Measurements from ENCODE around the gene BEST3. TPM values are rescaled to one million over a fixed set of nuclear protein-coding genes. Genes with fewer than 3 reads are reported as not detected.

BEST3 gene
- total and polyA plus RNA-seq, 2 experiments from 2014 or later, result not detected

DNA sequence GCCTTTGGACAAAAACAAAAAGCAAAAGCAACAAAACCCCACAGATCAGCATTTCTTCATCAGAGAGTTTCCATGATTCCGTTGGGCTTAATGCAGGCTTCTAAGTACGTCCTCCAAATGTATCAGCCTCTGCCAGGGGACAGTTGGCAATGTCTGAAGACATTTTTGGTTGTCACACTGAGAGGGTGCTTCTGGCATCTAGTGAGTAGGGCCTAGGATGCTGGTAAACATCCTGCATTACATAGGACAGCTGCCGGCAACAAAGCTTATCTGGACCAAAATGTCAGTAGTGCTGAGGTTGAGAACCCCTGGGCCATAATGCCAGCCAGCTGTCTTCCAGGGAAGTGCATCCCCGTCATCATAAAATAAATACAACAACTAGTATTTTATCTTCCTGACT is 79.0 kb downstream of the BEST3 start:
- Histone ChIP-seq H3K9me2 (ENCODE audit: insufficient read depth) (peaks cover 13% of the 10 kb centered on the region; the same call in 1 of the 2 replicates), H3K36me3 (ENCODE audit: insufficient read depth) (no peaks in the 10 kb centered on the region), H3K79me2 (replicated peaks; ENCODE audit: insufficient read depth) (no peaks in the 10 kb centered on the region), H3K27me3 (ENCODE audit: insufficient read depth) (no peaks in the 10 kb centered on the region), H3K4me2 (no peak overlapping the region), H3K4me1 (ENCODE audit: insufficient read depth) (no peaks in the 10 kb centered on the region), H2AFZ (peak overlapping the region; percentile 66; the same call in 1 of the 2 replicates), H3F3A (replicated peaks; ENCODE audit: low read depth) (no peaks in the 10 kb centered on the region), H3K27ac (ENCODE audit: low read depth) (no peak overlapping the region), H3K4me3 (no peak overlapping the region), H4K20me1 (replicated peaks; ENCODE audit: insufficient read depth) (no peaks in the 10 kb centered on the region)
- H3K27me3 Mint-ChIP-seq (ENCODE audit: insufficient read depth, low read depth, poor library complexity), result peaks cover 4% of the 10 kb centered on the region
- H3K4me1 Mint-ChIP-seq, result no peaks in the 10 kb centered on the region
- no peaks in the 10 kb centered on the region for H3K9me3 Mint-ChIP-seq
- no peak overlapping the region for H3K4me3 Mint-ChIP-seq
- DNase-seq (ENCODE audit: low spot score), result no peak
- TF ChIP-seq NANOG (IDR thresholded peaks at IDR 0.05; ENCODE audit: borderline replicate concordance), result no peak
- TF ChIP-seq POLR2AphosphoS5 (IDR thresholded peaks at IDR 0.05; ENCODE audit: low read depth), result no peak
- TF ChIP-seq, protein P1, sequence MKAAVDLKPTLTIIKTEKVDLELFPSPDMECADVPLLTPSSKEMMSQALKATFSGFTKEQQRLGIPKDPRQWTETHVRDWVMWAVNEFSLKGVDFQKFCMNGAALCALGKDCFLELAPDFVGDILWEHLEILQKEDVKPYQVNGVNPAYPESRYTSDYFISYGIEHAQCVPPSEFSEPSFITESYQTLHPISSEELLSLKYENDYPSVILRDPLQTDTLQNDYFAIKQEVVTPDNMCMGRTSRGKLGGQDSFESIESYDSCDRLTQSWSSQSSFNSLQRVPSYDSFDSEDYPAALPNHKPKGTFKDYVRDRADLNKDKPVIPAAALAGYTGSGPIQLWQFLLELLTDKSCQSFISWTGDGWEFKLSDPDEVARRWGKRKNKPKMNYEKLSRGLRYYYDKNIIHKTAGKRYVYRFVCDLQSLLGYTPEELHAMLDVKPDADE (IDR thresholded peaks at IDR 0.05), result no peak
- TF ChIP-seq CREB1 (CRISPR knock-in tag; IDR thresholded peaks at IDR 0.05; ENCODE audit: low read depth), result no peak
- TF ChIP-seq STAT1 (IDR thresholded peaks at IDR 0.05; ENCODE audit: unreplicated experiment), result no peak
- no peak for TF ChIP-seq JUNB (IDR thresholded peaks at IDR 0.05; ENCODE audit: unreplicated experiment)
- TF ChIP-seq EZH2phosphoT487 (IDR thresholded peaks at IDR 0.05; ENCODE audit: unreplicated experiment), result no peak
- no peak overlapping the region for H3K27ac Mint-ChIP-seq
- no peak for ATAC-seq
- H3K36me3 Mint-ChIP-seq (ENCODE audit: low read depth), result no peaks in the 10 kb centered on the region

DNA sequence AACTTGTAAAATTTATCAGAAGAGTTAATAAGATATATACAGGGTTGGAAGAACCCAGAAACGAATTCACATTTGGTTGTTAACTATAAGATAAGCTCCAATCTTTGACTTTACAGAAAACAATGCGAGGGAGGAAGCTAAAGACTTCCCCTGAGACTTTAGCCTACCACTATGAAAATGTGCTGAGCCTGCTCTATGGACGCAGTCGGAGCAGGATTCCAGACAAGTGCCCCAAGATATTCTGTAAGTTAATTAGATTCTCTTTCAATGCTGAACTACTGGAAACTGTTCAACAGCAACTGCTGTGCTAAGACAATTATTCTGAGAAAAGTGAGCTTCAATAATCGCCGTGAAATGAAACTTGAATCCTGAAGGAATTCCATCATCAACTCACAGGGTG is 80.1 kb downstream of the BEST3 start:
- Histone ChIP-seq H3K36me3 (ENCODE audit: insufficient read depth) (no peaks in the 10 kb centered on the region), H3K27me3 (ENCODE audit: insufficient read depth) (no peaks in the 10 kb centered on the region), H3K27ac (ENCODE audit: low read depth) (no peak overlapping the region), H3K79me2 (replicated peaks; ENCODE audit: insufficient read depth) (no peaks in the 10 kb centered on the region), H3F3A (replicated peaks; ENCODE audit: low read depth) (no peaks in the 10 kb centered on the region), H4K20me1 (replicated peaks; ENCODE audit: insufficient read depth) (no peaks in the 10 kb centered on the region), H3K4me1 (ENCODE audit: insufficient read depth) (no peaks in the 10 kb centered on the region), H3K9me2 (ENCODE audit: insufficient read depth) (peaks cover 13% of the 10 kb centered on the region; the same call in 1 of the 2 replicates), H3K4me3 (no peak overlapping the region), H2AFZ (no peak overlapping the region), H3K4me2 (no peak overlapping the region)
- no peaks in the 10 kb centered on the region for H3K4me1 Mint-ChIP-seq
- no peaks in the 10 kb centered on the region for H3K9me3 Mint-ChIP-seq
- no peak overlapping the region for H3K27ac Mint-ChIP-seq
- H3K27me3 Mint-ChIP-seq (ENCODE audit: insufficient read depth, low read depth, poor library complexity), result peaks cover 2% of the 10 kb centered on the region
- no peaks in the 10 kb centered on the region for H3K36me3 Mint-ChIP-seq (ENCODE audit: low read depth)
- DNase-seq (ENCODE audit: low spot score), result no peak
- ATAC-seq, result no peak
- H3K4me3 Mint-ChIP-seq, result no peak overlapping the region
- TF ChIP-seq, protein P2, sequence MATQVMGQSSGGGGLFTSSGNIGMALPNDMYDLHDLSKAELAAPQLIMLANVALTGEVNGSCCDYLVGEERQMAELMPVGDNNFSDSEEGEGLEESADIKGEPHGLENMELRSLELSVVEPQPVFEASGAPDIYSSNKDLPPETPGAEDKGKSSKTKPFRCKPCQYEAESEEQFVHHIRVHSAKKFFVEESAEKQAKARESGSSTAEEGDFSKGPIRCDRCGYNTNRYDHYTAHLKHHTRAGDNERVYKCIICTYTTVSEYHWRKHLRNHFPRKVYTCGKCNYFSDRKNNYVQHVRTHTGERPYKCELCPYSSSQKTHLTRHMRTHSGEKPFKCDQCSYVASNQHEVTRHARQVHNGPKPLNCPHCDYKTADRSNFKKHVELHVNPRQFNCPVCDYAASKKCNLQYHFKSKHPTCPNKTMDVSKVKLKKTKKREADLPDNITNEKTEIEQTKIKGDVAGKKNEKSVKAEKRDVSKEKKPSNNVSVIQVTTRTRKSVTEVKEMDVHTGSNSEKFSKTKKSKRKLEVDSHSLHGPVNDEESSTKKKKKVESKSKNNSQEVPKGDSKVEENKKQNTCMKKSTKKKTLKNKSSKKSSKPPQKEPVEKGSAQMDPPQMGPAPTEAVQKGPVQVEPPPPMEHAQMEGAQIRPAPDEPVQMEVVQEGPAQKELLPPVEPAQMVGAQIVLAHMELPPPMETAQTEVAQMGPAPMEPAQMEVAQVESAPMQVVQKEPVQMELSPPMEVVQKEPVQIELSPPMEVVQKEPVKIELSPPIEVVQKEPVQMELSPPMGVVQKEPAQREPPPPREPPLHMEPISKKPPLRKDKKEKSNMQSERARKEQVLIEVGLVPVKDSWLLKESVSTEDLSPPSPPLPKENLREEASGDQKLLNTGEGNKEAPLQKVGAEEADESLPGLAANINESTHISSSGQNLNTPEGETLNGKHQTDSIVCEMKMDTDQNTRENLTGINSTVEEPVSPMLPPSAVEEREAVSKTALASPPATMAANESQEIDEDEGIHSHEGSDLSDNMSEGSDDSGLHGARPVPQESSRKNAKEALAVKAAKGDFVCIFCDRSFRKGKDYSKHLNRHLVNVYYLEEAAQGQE (IDR thresholded peaks at IDR 0.05; ENCODE audit: unreplicated experiment), result no peak
- TF ChIP-seq ZNF114 (CRISPR knock-in tag; IDR thresholded peaks at IDR 0.05) (no peak), CREB1 (CRISPR knock-in tag; IDR thresholded peaks at IDR 0.05; ENCODE audit: low read depth) (no peak), EZH2 (IDR thresholded peaks at IDR 0.05; ENCODE audit: low read depth, unreplicated experiment) (no peak), STAT1 (IDR thresholded peaks at IDR 0.05; ENCODE audit: unreplicated experiment) (no peak), ZNF331 (CRISPR knock-in tag; IDR thresholded peaks at IDR 0.05; ENCODE audit: low read depth) (no peak), POLR2AphosphoS5 (IDR thresholded peaks at IDR 0.05; ENCODE audit: low read depth) (no peak)
- TF ChIP-seq, protein P3, sequence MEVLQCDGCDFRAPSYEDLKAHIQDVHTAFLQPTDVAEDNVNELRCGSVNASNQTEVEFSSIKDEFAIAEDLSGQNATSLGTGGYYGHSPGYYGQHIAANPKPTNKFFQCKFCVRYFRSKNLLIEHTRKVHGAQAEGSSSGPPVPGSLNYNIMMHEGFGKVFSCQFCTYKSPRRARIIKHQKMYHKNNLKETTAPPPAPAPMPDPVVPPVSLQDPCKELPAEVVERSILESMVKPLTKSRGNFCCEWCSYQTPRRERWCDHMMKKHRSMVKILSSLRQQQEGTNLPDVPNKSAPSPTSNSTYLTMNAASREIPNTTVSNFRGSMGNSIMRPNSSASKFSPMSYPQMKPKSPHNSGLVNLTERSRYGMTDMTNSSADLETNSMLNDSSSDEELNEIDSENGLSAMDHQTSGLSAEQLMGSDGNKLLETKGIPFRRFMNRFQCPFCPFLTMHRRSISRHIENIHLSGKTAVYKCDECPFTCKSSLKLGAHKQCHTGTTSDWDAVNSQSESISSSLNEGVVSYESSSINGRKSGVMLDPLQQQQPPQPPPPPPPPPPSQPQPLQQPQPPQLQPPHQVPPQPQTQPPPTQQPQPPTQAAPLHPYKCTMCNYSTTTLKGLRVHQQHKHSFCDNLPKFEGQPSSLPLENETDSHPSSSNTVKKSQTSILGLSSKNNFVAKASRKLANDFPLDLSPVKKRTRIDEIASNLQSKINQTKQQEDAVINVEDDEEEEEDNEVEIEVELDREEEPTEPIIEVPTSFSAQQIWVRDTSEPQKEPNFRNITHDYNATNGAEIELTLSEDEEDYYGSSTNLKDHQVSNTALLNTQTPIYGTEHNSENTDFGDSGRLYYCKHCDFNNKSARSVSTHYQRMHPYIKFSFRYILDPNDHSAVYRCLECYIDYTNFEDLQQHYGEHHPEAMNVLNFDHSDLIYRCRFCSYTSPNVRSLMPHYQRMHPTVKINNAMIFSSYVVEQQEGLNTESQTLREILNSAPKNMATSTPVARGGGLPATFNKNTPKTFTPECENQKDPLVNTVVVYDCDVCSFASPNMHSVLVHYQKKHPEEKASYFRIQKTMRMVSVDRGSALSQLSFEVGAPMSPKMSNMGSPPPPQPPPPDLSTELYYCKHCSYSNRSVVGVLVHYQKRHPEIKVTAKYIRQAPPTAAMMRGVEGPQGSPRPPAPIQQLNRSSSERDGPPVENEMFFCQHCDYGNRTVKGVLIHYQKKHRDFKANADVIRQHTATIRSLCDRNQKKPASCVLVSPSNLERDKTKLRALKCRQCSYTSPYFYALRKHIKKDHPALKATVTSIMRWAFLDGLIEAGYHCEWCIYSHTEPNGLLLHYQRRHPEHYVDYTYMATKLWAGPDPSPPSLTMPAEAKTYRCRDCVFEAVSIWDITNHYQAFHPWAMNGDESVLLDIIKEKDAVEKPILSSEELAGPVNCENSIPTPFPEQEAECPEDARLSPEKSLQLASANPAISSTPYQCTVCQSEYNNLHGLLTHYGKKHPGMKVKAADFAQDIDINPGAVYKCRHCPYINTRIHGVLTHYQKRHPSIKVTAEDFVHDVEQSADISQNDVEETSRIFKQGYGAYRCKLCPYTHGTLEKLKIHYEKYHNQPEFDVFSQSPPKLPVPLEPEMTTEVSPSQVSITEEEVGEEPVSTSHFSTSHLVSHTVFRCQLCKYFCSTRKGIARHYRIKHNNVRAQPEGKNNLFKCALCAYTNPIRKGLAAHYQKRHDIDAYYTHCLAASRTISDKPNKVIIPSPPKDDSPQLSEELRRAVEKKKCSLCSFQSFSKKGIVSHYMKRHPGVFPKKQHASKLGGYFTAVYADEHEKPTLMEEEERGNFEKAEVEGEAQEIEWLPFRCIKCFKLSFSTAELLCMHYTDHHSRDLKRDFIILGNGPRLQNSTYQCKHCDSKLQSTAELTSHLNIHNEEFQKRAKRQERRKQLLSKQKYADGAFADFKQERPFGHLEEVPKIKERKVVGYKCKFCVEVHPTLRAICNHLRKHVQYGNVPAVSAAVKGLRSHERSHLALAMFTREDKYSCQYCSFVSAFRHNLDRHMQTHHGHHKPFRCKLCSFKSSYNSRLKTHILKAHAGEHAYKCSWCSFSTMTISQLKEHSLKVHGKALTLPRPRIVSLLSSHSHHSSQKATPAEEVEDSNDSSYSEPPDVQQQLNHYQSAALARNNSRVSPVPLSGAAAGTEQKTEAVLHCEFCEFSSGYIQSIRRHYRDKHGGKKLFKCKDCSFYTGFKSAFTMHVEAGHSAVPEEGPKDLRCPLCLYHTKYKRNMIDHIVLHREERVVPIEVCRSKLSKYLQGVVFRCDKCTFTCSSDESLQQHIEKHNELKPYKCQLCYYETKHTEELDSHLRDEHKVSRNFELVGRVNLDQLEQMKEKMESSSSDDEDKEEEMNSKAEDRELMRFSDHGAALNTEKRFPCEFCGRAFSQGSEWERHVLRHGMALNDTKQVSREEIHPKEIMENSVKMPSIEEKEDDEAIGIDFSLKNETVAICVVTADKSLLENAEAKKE (CRISPR knock-in tag; IDR thresholded peaks at IDR 0.05), result no peak

All from GM23338 (cell line).